Measurements from ENCODE around the gene PPP2R5E.
A peak's percentile ranks its signal among the peaks of the same experiment; 100 is the strongest.

- peak; percentile 18 for TF ChIP-seq CTCF (IDR thresholded peaks at IDR 0.05; ENCODE audit: insufficient read depth, low read length, poor library complexity, severe bottlenecking)
- TF ChIP-seq EZH2phosphoT487 (conservative IDR thresholded peaks at IDR 0.05; ENCODE audit: low read length) = no peak
These were observed 181.4 kb downstream of the PPP2R5E start for GRCh38 chr14:63361790-63362189.
